EL (cell line): ENCODE results near the gene PELI2.

Experiments used
- DNase-seq: peaks from one replicate; pipeline ENCODE4 v3.0.0-alpha.2; 2016

Gene PELI2

GRCh38 chr14:56262530-56262929 is 144.3 kb downstream of the PELI2 start:
- no peak for DNase-seq

GRCh38 chr14:56268039-56268438 is 149.8 kb downstream of the PELI2 start:
- peak; percentile 32 for DNase-seq

GRCh38 chr14:56268673-56269072 is 150.5 kb downstream of the PELI2 start:
- DNase-seq: peak; percentile 41

- no peak for DNase-seq
These were observed 152.7 kb downstream of the PELI2 start for GRCh38 chr14:56270921-56271320.

GRCh38 chr14:56271970-56272369 is 153.8 kb downstream of the PELI2 start:
- DNase-seq: peak; percentile 57

GRCh38 chr14:56273155-56273554 is 154.9 kb downstream of the PELI2 start:
- DNase-seq: peak; percentile 54

- no peak for DNase-seq
These were observed 155.7 kb downstream of the PELI2 start for GRCh38 chr14:56273951-56274350.

- DNase-seq: no peak
These were observed 156.3 kb downstream of the PELI2 start for GRCh38 chr14:56274556-56274955.

GRCh38 chr14:56276108-56276507 is 157.9 kb downstream of the PELI2 start:
- DNase-seq: no peak

- DNase-seq: no peak
These were observed 160.2 kb downstream of the PELI2 start for GRCh38 chr14:56278383-56278782.

- no peak for DNase-seq
These were observed 162.6 kb downstream of the PELI2 start for GRCh38 chr14:56280843-56281242.

GRCh38 chr14:56282179-56282578 is 164.0 kb downstream of the PELI2 start:
- no peak for DNase-seq

- no peak for DNase-seq
These were observed 166.4 kb downstream of the PELI2 start for GRCh38 chr14:56284641-56285040.

GRCh38 chr14:56289155-56289554 is 170.9 kb downstream of the PELI2 start:
- DNase-seq: no peak

- no peak for DNase-seq
These were observed 172.0 kb downstream of the PELI2 start for GRCh38 chr14:56290195-56290594.

- DNase-seq: no peak
These were observed 174.8 kb downstream of the PELI2 start for GRCh38 chr14:56292970-56293369.

- no peak for DNase-seq
These were observed 175.3 kb downstream of the PELI2 start for GRCh38 chr14:56293506-56293905.

GRCh38 chr14:56294128-56294527 is 175.9 kb downstream of the PELI2 start:
- no peak for DNase-seq

- DNase-seq: no peak
These were observed 177.5 kb downstream of the PELI2 start for GRCh38 chr14:56295743-56296142.

- no peak for DNase-seq
These were observed 179.2 kb downstream of the PELI2 start for GRCh38 chr14:56297449-56297848.

- DNase-seq: no peak
These were observed 181.2 kb downstream of the PELI2 start for GRCh38 chr14:56299306-56299984.

GRCh38 chr14:56300495-56300894 is 182.3 kb downstream of the PELI2 start:
- DNase-seq: peak; percentile 45

GRCh38 chr14:56304456-56304855 is 186.2 kb downstream of the PELI2 start:
- no peak for DNase-seq

GRCh38 chr14:56309198-56309597 is 191.0 kb downstream of the PELI2 start:
- DNase-seq: no peak

- peak; percentile 47 for DNase-seq
These were observed 192.4 kb downstream of the PELI2 start for GRCh38 chr14:56310643-56311042.
